Measurements from ENCODE around the gene TNFRSF18. TPM values are rescaled to one million over a fixed set of nuclear protein-coding genes. Genes with fewer than 3 reads are reported as not detected.

The TNFRSF18 gene
- total and polyA plus RNA-seq, 4 donors: 0.17 to 0.24 (median 0.19) TPM; not detected in 1

GRCh38 chr1:1234180-1234808, 27.9 kb upstream of the TNFRSF18 start:
- Histone ChIP-seq H3K36me3 (ENCODE audit: control insufficient read depth in 4 of 4, insufficient read depth in 3 of 4, low read depth in 1 of 4, low read length in 3 of 4) (no peaks in the 10 kb centered on the region), H3K4me3 (ENCODE audit: low read depth in 1 of 3, low read length in 3 of 3) (no peak overlapping the region), H3K9me3 (ENCODE audit: control insufficient read depth in 4 of 4, low read length in 3 of 4) (no peaks in the 10 kb centered on the region), H3K9ac (ENCODE audit: low read depth in 1 of 2, low read length in 2 of 2) (no peak overlapping the region), H3K27ac (ENCODE audit: low read depth in 1 of 2, low read length in 2 of 2) (no peak overlapping the region), H3K4me1 (ENCODE audit: control insufficient read depth in 4 of 4, insufficient read depth in 4 of 4, low read length in 3 of 4) (peaks cover 16 to 41% (median 29%) of the 10 kb centered on the region in 4 donors), H3K27me3 (ENCODE audit: control insufficient read depth in 4 of 4, insufficient read depth in 4 of 4, low read length in 3 of 4) (no peaks in the 10 kb centered on the region)
- 97% methylated on average over 28 of the region's 28 CpGs for WGBS
- no peak for DNase-seq (ENCODE audit: low spot score)
- TF ChIP-seq MAX (IDR thresholded peaks at IDR 0.05) (no peak), YY1 (IDR thresholded peaks at IDR 0.05) (no peak), TAF1 (conservative IDR thresholded peaks at IDR 0.05) (no peak), RXRA (IDR thresholded peaks at IDR 0.05) (no peak), ATF3 (IDR thresholded peaks at IDR 0.05) (no peak), GABPA (IDR thresholded peaks at IDR 0.05 in 1 of 2, conservative IDR thresholded peaks at IDR 0.05 in 1 of 2) (no peak), HNF4G (IDR thresholded peaks at IDR 0.05) (no peak), NR2F2 (IDR thresholded peaks at IDR 0.05) (no peak), ZBTB33 (IDR thresholded peaks at IDR 0.05) (no peak), FOXA1 (IDR thresholded peaks at IDR 0.05) (no peak), FOXA2 (IDR thresholded peaks at IDR 0.05) (no peak), REST (IDR thresholded peaks at IDR 0.05) (no peak), CTCF (IDR thresholded peaks at IDR 0.05; ENCODE audit: low read depth, low read length, missing input control) (no peak)

- Histone ChIP-seq H3K9me3 (ENCODE audit: control insufficient read depth in 4 of 4, low read length in 3 of 4) (no peaks in the 10 kb centered on the region), H3K4me3 (ENCODE audit: low read depth in 1 of 3, low read length in 3 of 3) (no peak overlapping the region), H3K9ac (ENCODE audit: low read depth in 1 of 2, low read length in 2 of 2) (no peak overlapping the region), H3K36me3 (ENCODE audit: control insufficient read depth in 4 of 4, insufficient read depth in 3 of 4, low read depth in 1 of 4, low read length in 3 of 4) (peaks cover 0 to 4% (median under 1%) of the 10 kb centered on the region in 4 donors), H3K27ac (ENCODE audit: low read depth in 1 of 2, low read length in 2 of 2) (no peak overlapping the region), H3K27me3 (ENCODE audit: control insufficient read depth in 4 of 4, insufficient read depth in 4 of 4, low read length in 3 of 4) (no peaks in the 10 kb centered on the region), H3K4me1 (ENCODE audit: control insufficient read depth in 4 of 4, insufficient read depth in 4 of 4, low read length in 3 of 4) (peaks cover 14 to 39% (median 27%) of the 10 kb centered on the region in 4 donors)
- WGBS: 97% methylated on average over 15 of the region's 15 CpGs
- no peak for DNase-seq (ENCODE audit: low spot score)
- TF ChIP-seq REST (IDR thresholded peaks at IDR 0.05) (no peak), TAF1 (conservative IDR thresholded peaks at IDR 0.05) (no peak), FOXA2 (IDR thresholded peaks at IDR 0.05) (no peak), GABPA (IDR thresholded peaks at IDR 0.05 in 1 of 2, conservative IDR thresholded peaks at IDR 0.05 in 1 of 2) (no peak), FOXA1 (IDR thresholded peaks at IDR 0.05) (no peak), ATF3 (IDR thresholded peaks at IDR 0.05) (no peak), EGR1 (IDR thresholded peaks at IDR 0.05; ENCODE audit: low read depth in 2 of 2) (no peak), MAX (IDR thresholded peaks at IDR 0.05) (no peak), NR2F2 (IDR thresholded peaks at IDR 0.05) (no peak), RXRA (IDR thresholded peaks at IDR 0.05) (no peak), RAD21 (IDR thresholded peaks at IDR 0.05) (no peak), YY1 (IDR thresholded peaks at IDR 0.05) (no peak), SP1 (IDR thresholded peaks at IDR 0.05) (no peak)
These were observed 27.1 kb upstream of the TNFRSF18 start for GRCh38 chr1:1233567-1233892.
